HepG2 (cell line): ENCODE data around the gene TIGAR. TPM values are rescaled to one million over a fixed set of nuclear protein-coding genes. Genes with fewer than 3 reads are reported as not detected.

Source experiments
- GLI4 ChIP-seq: sonication (generic); formaldehyde crosslinking; IDR thresholded peaks from 2 replicates; pipeline ENCODE4 v1.5.1; 2020; ENCODE audit warnings: missing genetic modification reagents, mild to moderate bottlenecking, moderate library complexity, borderline replicate concordance
- HDAC2 ChIP-seq: sonication (generic); formaldehyde crosslinking; IDR thresholded peaks from 2 replicates; pipeline ENCODE4 v1.4.0; 2020; ENCODE audit warnings: missing genetic modification reagents
- HOMEZ ChIP-seq: IDR thresholded peaks from 2 replicates; pipeline ENCODE4 v1.6.1; 2016; ENCODE audit warnings: low read depth
- MATR3 ChIP-seq: sonication (generic); formaldehyde crosslinking; IDR thresholded peaks from 2 replicates; pipeline ENCODE4 v1.4.0; 2020; ENCODE audit warnings: missing genetic modification reagents
- MAZ ChIP-seq, 2 experiments: sonication (generic) in 1 of 2; formaldehyde crosslinking in 1 of 2; IDR thresholded peaks; 2 replicates each; pipeline versions ENCODE4 v1.5.0 to v1.6.1; 2012 to 2020; ENCODE audit warnings: low read depth in 2 of 2, mild to moderate bottlenecking in 2 of 2, borderline replicate concordance in 1 of 2, improper control_type of control experiment in 1 of 2, low read length in 1 of 2, missing genetic modification reagents in 1 of 2, moderate library complexity in 1 of 2
- MED1 ChIP-seq: sonication (generic); formaldehyde crosslinking; IDR thresholded peaks from 2 replicates; pipeline ENCODE4 v1.4.0; 2020; ENCODE audit warnings: missing genetic modification reagents
- NFIC ChIP-seq: IDR thresholded peaks from 2 replicates; pipeline ENCODE4 v1.6.1; 2012; ENCODE audit warnings: mild to moderate bottlenecking, low read length, inconsistent platforms
- NFKB2 ChIP-seq: sonication (generic); formaldehyde crosslinking; IDR thresholded peaks from 2 replicates; pipeline ENCODE4 v1.4.0; 2020; ENCODE audit warnings: missing genetic modification reagents, borderline replicate concordance
- RARA ChIP-seq: IDR thresholded peaks from 2 replicates; pipeline ENCODE4 v1.6.1; 2016; ENCODE audit warnings: missing genetic modification reagents, missing compliant biosample characterization
- RORA ChIP-seq: sonication (generic); formaldehyde crosslinking; IDR thresholded peaks from 2 replicates; pipeline ENCODE4 v1.5.0; 2020; ENCODE audit warnings: mild to moderate bottlenecking, missing genetic modification reagents, moderate library complexity
- SCMH1 ChIP-seq: sonication (generic); formaldehyde crosslinking; IDR thresholded peaks from 2 replicates; pipeline ENCODE4 v1.9.0; 2021; ENCODE audit warnings: missing genetic modification reagents, mild to moderate bottlenecking, borderline replicate concordance
- SMC3 ChIP-seq: IDR thresholded peaks from 2 replicates; pipeline ENCODE4 v1.6.1; 2011; ENCODE audit warnings: low read length, improper control_type of control experiment
- SNAI1 ChIP-seq: sonication (generic); formaldehyde crosslinking; IDR thresholded peaks from 2 replicates; pipeline ENCODE4 v1.5.0; 2020; ENCODE audit warnings: mild to moderate bottlenecking, missing genetic modification reagents, borderline replicate concordance
- ZBTB1 ChIP-seq: sonication (generic); formaldehyde crosslinking; IDR thresholded peaks from 2 replicates; pipeline ENCODE4 v1.4.0; 2020; ENCODE audit warnings: missing genetic modification reagents, borderline replicate concordance
- ZNF17 ChIP-seq: sonication (generic); formaldehyde crosslinking; IDR thresholded peaks from 2 replicates; pipeline ENCODE4 v1.5.0; 2020; ENCODE audit warnings: mild to moderate bottlenecking, missing genetic modification reagents
- ZNF326 ChIP-seq: sonication (generic); formaldehyde crosslinking; IDR thresholded peaks from 2 replicates; pipeline ENCODE4 v1.4.0; 2020; ENCODE audit warnings: missing genetic modification reagents, borderline replicate concordance
- ZNF563 ChIP-seq: sonication (generic); formaldehyde crosslinking; IDR thresholded peaks from 2 replicates; pipeline ENCODE4 v1.8.0; 2022; ENCODE audit warnings: mild to moderate bottlenecking, moderate library complexity, missing genetic modification reagents
- ZNF788 ChIP-seq: sonication (generic); formaldehyde crosslinking; IDR thresholded peaks from 2 replicates; pipeline ENCODE4 v1.5.0; 2020; ENCODE audit warnings: mild to moderate bottlenecking, missing genetic modification reagents, borderline replicate concordance
- polyA plus RNA-seq, 8 experiments: library from polyadenylated mRNA; depleted of rRNA in 3 of 8; stranded (reverse) in 7 of 8; unstranded in 1 of 8; fragments of >200 nt; fragmentation: Illumina TruSeq in 4 of 8; extraction: Trizol in 4 of 8; gene quantifications; 2 replicates each; pipeline versions ENCODE4 v1.2.1 to v1.2.3, GENCODE V29; 2011 to 2016; ENCODE audit warnings: low read depth in 4 of 8, missing spikeins in 1 of 8, mixed read lengths in 1 of 8; ENCODE audit not compliant: insufficient read depth in 1 of 8
- total RNA-seq, 5 experiments: library from RNA; depleted of rRNA; stranded (reverse); fragments of >200 nt; fragmentation: Illumina TruSeq; extraction: Trizol; gene quantifications; 2 replicates each; pipeline ENCODE4 v1.2.3, GENCODE V29; 2016; ENCODE audit warnings: low read depth in 1 of 5
- TF ChIP-seq, protein P1 (sequence below): sonication (generic); formaldehyde crosslinking; IDR thresholded peaks from 2 replicates; pipeline ENCODE4 v1.4.0; 2020; ENCODE audit warnings: missing genetic modification reagents
- TF ChIP-seq, protein P2 (sequence below): sonication (generic); formaldehyde crosslinking; IDR thresholded peaks from 2 replicates; pipeline ENCODE4 v1.5.0; 2020; ENCODE audit warnings: missing genetic modification reagents
- TF ChIP-seq, protein P3 (sequence below): sonication (generic); formaldehyde crosslinking; IDR thresholded peaks from 2 replicates; pipeline ENCODE4 v1.4.0; 2020; ENCODE audit warnings: missing genetic modification reagents

Gene TIGAR
- total and polyA plus RNA-seq, 2 of the 13 experiments (the other 11 are each of a cell fraction or from before 2014, with no cell fraction given) = 2.6 to 21.8 TPM

DNA sequence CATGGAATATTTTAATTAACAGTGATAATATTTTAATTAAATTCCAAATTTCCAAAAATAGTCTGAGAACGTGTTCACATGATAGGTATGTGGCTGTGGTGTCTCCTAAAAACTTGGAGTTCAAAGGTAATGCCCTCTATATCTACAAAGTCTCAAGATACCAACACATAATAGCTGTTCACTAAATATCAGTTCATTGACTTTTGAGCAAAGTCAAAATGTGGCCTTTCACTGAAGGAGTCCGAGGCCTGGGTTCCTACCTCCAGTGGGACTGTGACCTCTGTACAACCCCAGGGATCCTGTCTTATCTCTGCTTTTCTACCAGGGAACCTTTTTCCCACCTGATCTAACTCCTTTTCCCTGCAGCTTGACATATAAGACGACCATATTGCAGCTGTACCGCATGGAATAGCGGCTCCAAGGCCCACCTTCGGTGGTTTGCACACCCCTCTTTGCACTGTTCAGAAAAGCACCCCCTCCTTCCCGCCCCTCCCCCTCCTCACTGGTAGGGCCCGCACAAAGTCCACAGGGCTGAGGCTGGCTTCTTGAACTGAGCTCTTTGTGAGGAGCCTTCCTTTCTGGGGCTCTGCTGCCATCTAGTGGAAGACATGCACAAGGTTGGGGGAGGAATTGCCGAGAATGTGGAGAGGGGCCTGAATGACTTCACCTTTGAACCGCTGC, 44.3 kb upstream of the TIGAR start (continued):
- TF ChIP-seq ZNF326 (CRISPR knock-in tag) (no peak), SNAI1 (CRISPR knock-in tag) (no peak), NFIC (no peak), ZBTB1 (CRISPR knock-in tag) (no peak), RARA (CRISPR knock-in tag) (peak; percentile 33; the same call in 1 of the 2 replicates), MED1 (CRISPR knock-in tag) (no peak), ZNF17 (CRISPR knock-in tag) (no peak), ZNF788 (CRISPR knock-in tag) (no peak), NFKB2 (no peak), RORA (CRISPR knock-in tag) (no peak), HDAC2 (CRISPR knock-in tag) (peak; percentile 30; the same call in 1 of the 2 replicates), SCMH1 (CRISPR knock-in tag) (no peak), ZNF563 (no peak), HOMEZ (no peak), MAZ (IDR thresholded peaks at IDR 0.05; ENCODE audit: borderline replicate concordance, low read depth, low read length) (peak; percentile 40; the same call in 1 of the 2 replicates), MAZ (CRISPR knock-in tag; IDR thresholded peaks at IDR 0.05; ENCODE audit: low read depth) (0 out of 2 replicates have a peak, but pooled peaks have one; percentile 21), SMC3 (peak; percentile 85), GLI4 (CRISPR knock-in tag) (no peak), MATR3 (CRISPR knock-in tag) (no peak)
- TF ChIP-seq, protein P1, sequence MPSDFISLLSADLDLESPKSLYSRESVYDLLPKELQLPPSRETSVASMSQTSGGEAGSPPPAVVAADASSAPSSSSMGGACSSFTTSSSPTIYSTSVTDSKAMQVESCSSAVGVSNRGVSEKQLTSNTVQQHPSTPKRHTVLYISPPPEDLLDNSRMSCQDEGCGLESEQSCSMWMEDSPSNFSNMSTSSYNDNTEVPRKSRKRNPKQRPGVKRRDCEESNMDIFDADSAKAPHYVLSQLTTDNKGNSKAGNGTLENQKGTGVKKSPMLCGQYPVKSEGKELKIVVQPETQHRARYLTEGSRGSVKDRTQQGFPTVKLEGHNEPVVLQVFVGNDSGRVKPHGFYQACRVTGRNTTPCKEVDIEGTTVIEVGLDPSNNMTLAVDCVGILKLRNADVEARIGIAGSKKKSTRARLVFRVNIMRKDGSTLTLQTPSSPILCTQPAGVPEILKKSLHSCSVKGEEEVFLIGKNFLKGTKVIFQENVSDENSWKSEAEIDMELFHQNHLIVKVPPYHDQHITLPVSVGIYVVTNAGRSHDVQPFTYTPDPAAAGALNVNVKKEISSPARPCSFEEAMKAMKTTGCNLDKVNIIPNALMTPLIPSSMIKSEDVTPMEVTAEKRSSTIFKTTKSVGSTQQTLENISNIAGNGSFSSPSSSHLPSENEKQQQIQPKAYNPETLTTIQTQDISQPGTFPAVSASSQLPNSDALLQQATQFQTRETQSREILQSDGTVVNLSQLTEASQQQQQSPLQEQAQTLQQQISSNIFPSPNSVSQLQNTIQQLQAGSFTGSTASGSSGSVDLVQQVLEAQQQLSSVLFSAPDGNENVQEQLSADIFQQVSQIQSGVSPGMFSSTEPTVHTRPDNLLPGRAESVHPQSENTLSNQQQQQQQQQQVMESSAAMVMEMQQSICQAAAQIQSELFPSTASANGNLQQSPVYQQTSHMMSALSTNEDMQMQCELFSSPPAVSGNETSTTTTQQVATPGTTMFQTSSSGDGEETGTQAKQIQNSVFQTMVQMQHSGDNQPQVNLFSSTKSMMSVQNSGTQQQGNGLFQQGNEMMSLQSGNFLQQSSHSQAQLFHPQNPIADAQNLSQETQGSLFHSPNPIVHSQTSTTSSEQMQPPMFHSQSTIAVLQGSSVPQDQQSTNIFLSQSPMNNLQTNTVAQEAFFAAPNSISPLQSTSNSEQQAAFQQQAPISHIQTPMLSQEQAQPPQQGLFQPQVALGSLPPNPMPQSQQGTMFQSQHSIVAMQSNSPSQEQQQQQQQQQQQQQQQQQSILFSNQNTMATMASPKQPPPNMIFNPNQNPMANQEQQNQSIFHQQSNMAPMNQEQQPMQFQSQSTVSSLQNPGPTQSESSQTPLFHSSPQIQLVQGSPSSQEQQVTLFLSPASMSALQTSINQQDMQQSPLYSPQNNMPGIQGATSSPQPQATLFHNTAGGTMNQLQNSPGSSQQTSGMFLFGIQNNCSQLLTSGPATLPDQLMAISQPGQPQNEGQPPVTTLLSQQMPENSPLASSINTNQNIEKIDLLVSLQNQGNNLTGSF = no peak
- TF ChIP-seq, protein P2, sequence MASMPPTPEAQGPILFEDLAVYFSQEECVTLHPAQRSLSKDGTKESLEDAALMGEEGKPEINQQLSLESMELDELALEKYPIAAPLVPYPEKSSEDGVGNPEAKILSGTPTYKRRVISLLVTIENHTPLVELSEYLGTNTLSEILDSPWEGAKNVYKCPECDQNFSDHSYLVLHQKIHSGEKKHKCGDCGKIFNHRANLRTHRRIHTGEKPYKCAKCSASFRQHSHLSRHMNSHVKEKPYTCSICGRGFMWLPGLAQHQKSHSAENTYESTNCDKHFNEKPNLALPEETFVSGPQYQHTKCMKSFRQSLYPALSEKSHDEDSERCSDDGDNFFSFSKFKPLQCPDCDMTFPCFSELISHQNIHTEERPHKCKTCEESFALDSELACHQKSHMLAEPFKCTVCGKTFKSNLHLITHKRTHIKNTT = no peak
- TF ChIP-seq, protein P3, sequence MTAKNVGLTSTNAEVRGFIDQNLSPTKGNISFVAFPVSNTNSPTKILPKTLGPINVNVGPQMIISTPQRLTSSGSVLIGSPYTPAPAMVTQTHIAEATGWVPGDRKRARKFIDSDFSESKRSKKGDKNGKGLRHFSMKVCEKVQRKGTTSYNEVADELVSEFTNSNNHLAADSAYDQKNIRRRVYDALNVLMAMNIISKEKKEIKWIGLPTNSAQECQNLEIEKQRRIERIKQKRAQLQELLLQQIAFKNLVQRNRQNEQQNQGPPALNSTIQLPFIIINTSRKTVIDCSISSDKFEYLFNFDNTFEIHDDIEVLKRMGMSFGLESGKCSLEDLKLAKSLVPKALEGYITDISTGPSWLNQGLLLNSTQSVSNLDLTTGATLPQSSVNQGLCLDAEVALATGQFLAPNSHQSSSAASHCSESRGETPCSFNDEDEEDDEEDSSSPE (CRISPR knock-in tag) = no peak
